Measurements from ENCODE around the gene CLASRP. TPM values are rescaled to one million over a fixed set of nuclear protein-coding genes. Genes with fewer than 3 reads are reported as not detected.

The CLASRP gene
- total and polyA plus RNA-seq, 9 of the 15 experiments (the other 6 are each of a cell fraction or from before 2014, with no cell fraction given): 0.94 to 86.3 (median 44.0) TPM

GRCh38 chr19:45049073-45049736 lies 10.4 kb downstream of the CLASRP start:
- peaks cover 67% of the 10 kb centered on the region for H3K79me2 ChIP-seq (ENCODE audit: control insufficient read depth, insufficient read depth, low read length)
- no peaks in the 10 kb centered on the region for H3K27me3 ChIP-seq (ENCODE audit: control insufficient read depth in 2 of 2, insufficient read depth in 2 of 2, low read length in 2 of 2)
- H2AFZ ChIP-seq (ENCODE audit: low read depth, low read length): no peak overlapping the region
- BruUV-seq (replicated peaks): no TSS peak
- peaks cover 7% of the 10 kb centered on the region for H3K9me1 ChIP-seq (ENCODE audit: control insufficient read depth, insufficient read depth, low read length)
- peak; percentile 60 for ATAC-seq
- POLR2A ChIA-PET: interaction anchor here (0.9 to 1.7 kb wide), 6 partner anchors 8 to 296 kb away, joined by 3 to 9 read pairs (median 4); partner anchors contain the start of gene CLASRP
- TF ChIP-seq NFE2 (IDR thresholded peaks at IDR 0.05; ENCODE audit: low read depth) (peak; percentile 13; the same call in 1 of the 2 replicates), HDAC2 (IDR thresholded peaks at IDR 0.05) (no peak)
- no peak for DNase-seq (ENCODE audit: extremely low read depth in 1 of 4, low spot score in 3 of 4)
- H3K9ac ChIP-seq (ENCODE audit: insufficient read depth in 1 of 2, low read depth in 2 of 2, low read length in 2 of 2): peak overlapping the region in 1 of 2 experiments; percentile 80; a peak in 2 of 4 replicates
- H3K27ac ChIP-seq (ENCODE audit: extremely low read depth, low read depth, low read length): no peak overlapping the region; the same call in 2 of the 3 replicates
- no peak overlapping the region for H3K4me2 ChIP-seq (ENCODE audit: insufficient read depth, low read length)
- no peaks in the 10 kb centered on the region for H3K9me3 ChIP-seq (replicated peaks; ENCODE audit: control insufficient read depth, insufficient read depth, low read depth, low read length)
- CTCF ChIA-PET (ENCODE audit: low intra/inter-chr PET ratio): no interaction called here
- H3K4me3 ChIP-seq: no peak overlapping the region
- intact Hi-C loops (cut with micrococcal nuclease) (no loop called here), in situ Hi-C loops (cut with MboI) (no loop called here)
- peaks cover 28% of the 10 kb centered on the region for H4K20me1 ChIP-seq (replicated peaks; ENCODE audit: control insufficient read depth, insufficient read depth, low read length)
- peaks cover 76% of the 10 kb centered on the region for H3K36me3 ChIP-seq (ENCODE audit: control insufficient read depth, insufficient read depth, low read length)
- peaks cover 3 to 8% of the 10 kb centered on the region in 2 experiments; a peak in 3 of 5 replicates for H3K4me1 ChIP-seq (replicated peaks in 1 of 2; ENCODE audit: control insufficient read depth in 2 of 2, insufficient read depth in 2 of 2, low read length in 2 of 2)
- FAIRE-seq: no peak
- WGBS (ENCODE audit: insufficient coverage, low coverage, missing lambda C conversion rate): 82% methylated on average over 6 of the region's 8 CpGs

- H4K20me1 ChIP-seq (replicated peaks; ENCODE audit: control insufficient read depth, insufficient read depth, low read length): peaks cover 27% of the 10 kb centered on the region
- H3K4me1 ChIP-seq (replicated peaks in 1 of 2; ENCODE audit: control insufficient read depth in 2 of 2, insufficient read depth in 2 of 2, low read length in 2 of 2): peaks cover 3 to 8% of the 10 kb centered on the region in 2 experiments; a peak in 3 of 5 replicates
- WGBS (ENCODE audit: insufficient coverage, low coverage, missing lambda C conversion rate): 92% methylated on average over 5 of the region's 6 CpGs
- H3K79me2 ChIP-seq (ENCODE audit: control insufficient read depth, insufficient read depth, low read length): peaks cover 59% of the 10 kb centered on the region
- H3K27me3 ChIP-seq (ENCODE audit: control insufficient read depth in 2 of 2, insufficient read depth in 2 of 2, low read length in 2 of 2): no peaks in the 10 kb centered on the region
- intact Hi-C loops (cut with micrococcal nuclease): no loop called here
- POLR2A ChIA-PET: interaction anchor here (0.9 to 1.7 kb wide), 5 partner anchors 10 to 295 kb away, joined by 3 to 9 read pairs (median 5); partner anchors contain the start of gene CLASRP
- no TSS peak for BruUV-seq (replicated peaks)
- peak overlapping the region in 1 of 2 experiments; percentile 78; a peak in 1 of 4 replicates for H3K9ac ChIP-seq (ENCODE audit: insufficient read depth in 1 of 2, low read depth in 2 of 2, low read length in 2 of 2)
- no peak overlapping the region for H3K4me3 ChIP-seq
- no peak for ATAC-seq
- H3K9me3 ChIP-seq (replicated peaks; ENCODE audit: control insufficient read depth, insufficient read depth, low read depth, low read length): no peaks in the 10 kb centered on the region
- H3K4me2 ChIP-seq (ENCODE audit: insufficient read depth, low read length): no peak overlapping the region
- TF ChIP-seq ZBED1 (IDR thresholded peaks at IDR 0.05) (no peak), PCBP2 (IDR thresholded peaks at IDR 0.05; ENCODE audit: low read depth, low read length, poor library complexity, severe bottlenecking) (no peak), ETS1 (conservative IDR thresholded peaks at IDR 0.05; ENCODE audit: control insufficient read depth, low read depth, low read length) (no peak)
- CTCF ChIA-PET (ENCODE audit: low intra/inter-chr PET ratio): no interaction called here
- FAIRE-seq: no peak
- H3K9me1 ChIP-seq (ENCODE audit: control insufficient read depth, insufficient read depth, low read length): peaks cover 7% of the 10 kb centered on the region
- peaks cover 76% of the 10 kb centered on the region for H3K36me3 ChIP-seq (ENCODE audit: control insufficient read depth, insufficient read depth, low read length)
- no peak overlapping the region for H2AFZ ChIP-seq (ENCODE audit: low read depth, low read length)
- DNase-seq (ENCODE audit: extremely low read depth in 1 of 4, low spot score in 3 of 4): peak in 1 of 4 experiments; percentile 24
- 0 out of 3 replicates have a peak overlapping the region, but pooled peaks have one; percentile 13 for H3K27ac ChIP-seq (ENCODE audit: extremely low read depth, low read depth, low read length)
- in situ Hi-C loops (cut with MboI): loop anchor here (10.0 kb wide), 1 partner anchor 155 kb away; the partner anchor contains the start of gene TOMM40
Measured at GRCh38 chr19:45050036-45050435, 11.2 kb downstream of the CLASRP start.
